Astrocyte of the cerebellum (primary cell): ENCODE results near the gene TRPC6.

Experiments
- DNase-seq: peaks from one replicate; pipeline ENCODE4 v3.0.0-alpha.2; 2011; ENCODE audit warnings: low read depth
- H3K4me3 ChIP-seq: 2 replicates; pipeline ENCODE4 v1.5.1; 2011; ENCODE audit warnings: mild to moderate bottlenecking, low read depth, low read length, moderate library complexity
- in situ Hi-C: cut with HindIII; loops from 2 replicates; pipeline ENCODE4 v1.10.0; 2017; ENCODE audit warnings: low sequenced_read_pairs
- TF ChIP-seq, protein P1 (sequence below): IDR thresholded peaks from 2 replicates; pipeline ENCODE4 v1.5.1; 2012; ENCODE audit warnings: low read length, low read depth, moderate library complexity, mild to moderate bottlenecking; ENCODE audit errors: missing control alignments

Gene TRPC6

DNA sequence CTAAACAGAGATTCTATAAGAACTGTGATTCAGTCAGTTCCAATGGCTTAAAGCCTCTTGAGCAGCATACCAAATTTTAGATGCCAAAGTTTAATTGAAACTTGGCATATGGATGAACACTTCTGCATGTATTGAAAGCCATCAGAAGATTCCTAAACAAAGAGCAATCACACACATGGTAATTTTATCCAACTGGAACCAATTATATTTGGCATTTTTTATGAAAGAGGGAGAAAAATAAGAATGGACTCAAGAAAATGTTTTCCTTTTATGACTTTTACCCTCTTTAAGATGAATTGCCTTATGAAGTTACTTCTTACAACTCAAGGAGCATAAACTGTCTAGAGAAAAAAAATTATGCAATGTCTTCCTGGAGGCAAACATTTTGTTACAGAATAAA lies 7.4 kb downstream of the TRPC6 start:
- in situ Hi-C loops, result no loop called here
- DNase-seq, result no peak
- TF ChIP-seq, protein P1, sequence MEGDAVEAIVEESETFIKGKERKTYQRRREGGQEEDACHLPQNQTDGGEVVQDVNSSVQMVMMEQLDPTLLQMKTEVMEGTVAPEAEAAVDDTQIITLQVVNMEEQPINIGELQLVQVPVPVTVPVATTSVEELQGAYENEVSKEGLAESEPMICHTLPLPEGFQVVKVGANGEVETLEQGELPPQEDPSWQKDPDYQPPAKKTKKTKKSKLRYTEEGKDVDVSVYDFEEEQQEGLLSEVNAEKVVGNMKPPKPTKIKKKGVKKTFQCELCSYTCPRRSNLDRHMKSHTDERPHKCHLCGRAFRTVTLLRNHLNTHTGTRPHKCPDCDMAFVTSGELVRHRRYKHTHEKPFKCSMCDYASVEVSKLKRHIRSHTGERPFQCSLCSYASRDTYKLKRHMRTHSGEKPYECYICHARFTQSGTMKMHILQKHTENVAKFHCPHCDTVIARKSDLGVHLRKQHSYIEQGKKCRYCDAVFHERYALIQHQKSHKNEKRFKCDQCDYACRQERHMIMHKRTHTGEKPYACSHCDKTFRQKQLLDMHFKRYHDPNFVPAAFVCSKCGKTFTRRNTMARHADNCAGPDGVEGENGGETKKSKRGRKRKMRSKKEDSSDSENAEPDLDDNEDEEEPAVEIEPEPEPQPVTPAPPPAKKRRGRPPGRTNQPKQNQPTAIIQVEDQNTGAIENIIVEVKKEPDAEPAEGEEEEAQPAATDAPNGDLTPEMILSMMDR, result no peak
- no peak overlapping the region for H3K4me3 ChIP-seq

- DNase-seq, result no peak
- TF ChIP-seq, protein P1, result no peak
- in situ Hi-C loops, result no loop called here
- H3K4me3 ChIP-seq, result no peak overlapping the region
Observed at GRCh38 chr11:101574886-101575285, 8.9 kb downstream of the TRPC6 start.

DNA sequence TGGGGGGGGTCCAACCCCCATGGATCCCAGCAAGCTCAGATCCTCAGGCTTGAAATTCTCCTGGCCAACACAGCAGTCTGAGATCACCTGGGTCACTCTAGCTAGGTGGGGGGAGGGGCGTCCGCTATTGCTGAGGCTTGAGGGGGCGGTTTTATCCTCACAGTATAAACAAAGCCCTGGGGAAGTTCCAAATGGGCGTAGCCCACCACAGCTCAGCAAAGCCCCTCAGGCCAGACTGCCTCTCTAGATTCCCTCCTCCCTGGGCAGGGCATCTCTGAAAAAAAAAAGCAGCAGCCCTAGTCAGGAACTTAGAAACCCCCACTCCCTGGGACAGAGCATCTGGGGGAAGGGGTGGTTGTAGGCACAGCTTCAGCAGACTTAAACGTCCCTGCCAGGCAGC lies 16.7 kb downstream of the TRPC6 start:
- TF ChIP-seq, protein P1, result no peak
- no peak overlapping the region for H3K4me3 ChIP-seq
- no peak for DNase-seq
- in situ Hi-C loops, result no loop called here

DNA sequence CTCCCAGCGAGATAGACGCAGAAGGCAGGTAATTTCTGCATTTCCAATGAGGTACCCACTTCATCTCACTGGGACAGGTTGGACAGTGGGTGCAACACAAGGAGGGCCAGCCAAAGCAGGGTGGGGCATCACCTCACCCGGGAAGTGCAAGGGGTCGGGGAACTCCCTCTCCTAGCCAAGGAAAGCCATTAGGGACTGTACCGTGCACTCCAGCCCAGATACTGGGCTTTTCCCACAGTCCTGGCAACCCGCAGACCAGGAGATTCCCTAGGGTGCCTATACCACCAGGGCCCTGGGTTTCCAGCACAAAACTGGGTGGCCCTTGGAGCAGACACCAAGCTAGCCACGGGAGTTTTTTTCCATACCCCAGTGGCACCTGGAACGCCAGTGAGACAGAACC lies 17.2 kb downstream of the TRPC6 start:
- H3K4me3 ChIP-seq, result no peak overlapping the region
- in situ Hi-C loops, result no loop called here
- DNase-seq, result no peak
- TF ChIP-seq, protein P1, result no peak

DNA sequence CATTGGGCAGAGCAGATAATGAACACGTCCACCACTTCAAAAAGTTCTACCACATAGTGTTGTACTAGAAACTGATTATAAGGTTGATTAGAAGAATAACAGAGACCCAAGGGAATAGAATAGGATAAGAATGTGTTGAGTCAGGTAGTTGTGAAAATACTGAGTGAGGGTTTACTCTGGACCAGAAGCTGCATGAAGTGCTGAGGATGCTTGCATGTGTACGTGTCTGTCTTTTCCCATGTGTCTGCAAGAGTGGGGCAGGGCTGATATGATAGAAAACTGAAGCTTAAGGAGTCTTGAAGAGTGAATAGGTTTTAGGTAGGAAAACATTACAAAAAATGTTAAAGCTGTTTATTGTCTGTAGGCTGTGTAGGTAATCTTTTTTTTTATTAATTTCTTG lies 20.6 kb downstream of the TRPC6 start:
- H3K4me3 ChIP-seq, result no peak overlapping the region
- no peak for DNase-seq
- TF ChIP-seq, protein P1, result no peak
- in situ Hi-C loops, result no loop called here

- DNase-seq, result peak; percentile 4
- H3K4me3 ChIP-seq, result no peak overlapping the region
- in situ Hi-C loops, result no loop called here
- TF ChIP-seq, protein P1, result no peak
Observed at GRCh38 chr11:101555366-101555765, 28.4 kb downstream of the TRPC6 start.

DNA sequence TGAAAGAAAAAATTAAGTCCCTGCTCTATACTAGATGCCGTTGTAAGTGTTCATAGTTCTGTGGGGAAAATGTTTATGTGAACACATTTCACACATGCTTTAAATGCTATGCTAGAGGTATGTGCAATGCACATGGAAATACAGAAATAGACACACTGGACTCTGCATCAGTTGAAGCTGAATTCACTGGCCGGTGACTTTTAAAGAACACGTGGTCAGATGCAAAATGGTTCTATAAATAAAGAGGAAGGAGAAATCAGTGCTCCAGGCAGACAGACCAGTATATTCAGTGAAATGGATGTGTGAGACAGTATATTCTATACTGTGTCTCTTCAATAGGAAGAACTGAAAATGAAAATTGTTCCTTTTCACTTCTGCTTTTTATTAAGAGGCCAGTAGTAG lies 29.9 kb downstream of the TRPC6 start:
- H3K4me3 ChIP-seq, result no peak overlapping the region
- no peak for DNase-seq
- TF ChIP-seq, protein P1, result no peak
- in situ Hi-C loops, result no loop called here
